SK-N-MC (cell line): Measurements from ENCODE around the gene CHMP2A.
A peak's percentile ranks its signal among the peaks of the same experiment; 100 is the strongest.

ENCODE experiments used
- DNase-seq: peaks from one replicate; pipeline ENCODE4 v3.0.0-alpha.2; 2011; ENCODE audit warnings: low read depth, low spot score
- H3K27ac ChIP-seq: fragments of 200-600 bp; sonication (generic); 2 replicates; pipeline ENCODE4 v1.5.1; 2016; ENCODE audit warnings: mixed run types
- H3K36me3 ChIP-seq: fragments of 200-600 bp; sonication (generic); 2 replicates; pipeline ENCODE4 v1.6.1; 2017; ENCODE audit warnings: antibody characterized with exemption, low read length, mixed read lengths; ENCODE audit not compliant: insufficient read depth
- H3K4me3 ChIP-seq: fragments of 200-600 bp; sonication (generic); 2 replicates; pipeline ENCODE4 v1.5.1; 2016
- H3K9ac ChIP-seq: fragments of 200-600 bp; sonication (generic); 2 replicates; pipeline ENCODE4 v1.8.0; 2017; ENCODE audit warnings: mixed run types, mixed read lengths; ENCODE audit not compliant: insufficient read length
- H3K9me3 ChIP-seq: fragments of 200-600 bp; sonication (generic); 2 replicates; pipeline ENCODE4 v1.6.1; 2017; ENCODE audit warnings: low read depth, mild to moderate bottlenecking, antibody characterized with exemption, low read length, moderate library complexity, mixed read lengths
- EZH2 ChIP-seq: fragments of 200-600 bp; sonication (generic); IDR thresholded peaks from one replicate; pipeline ENCODE4 v1.6.1; 2017; ENCODE audit warnings: antibody characterized with exemption
- FOXP2 ChIP-seq: optimal IDR thresholded peaks from 2 replicates; pipeline ENCODE3; 2011; ENCODE audit warnings: mild to moderate bottlenecking, moderate library complexity; ENCODE audit not compliant: insufficient read depth; ENCODE audit errors: extremely low read length, control extremely low read depth
- POLR2AphosphoS5 ChIP-seq: IDR thresholded peaks from 2 replicates; pipeline ENCODE4 v1.6.1; 2012; ENCODE audit warnings: mild to moderate bottlenecking, low read depth, low read length, borderline replicate concordance

CHMP2A gene

GRCh38 chr19:58557221-58558065 lies 2.5 kb upstream of the CHMP2A start:
- DNase-seq, result no peak
- TF ChIP-seq EZH2 (no peak), FOXP2 (no peak), POLR2AphosphoS5 (no peak)
- peak overlapping the region; percentile 98 for H3K9ac ChIP-seq
- H3K4me3 ChIP-seq, result peak overlapping the region; percentile 93
- no peaks in the 10 kb centered on the region for H3K9me3 ChIP-seq
- peak overlapping the region; percentile 71 for H3K27ac ChIP-seq
- H3K36me3 ChIP-seq, result peaks cover 17% of the 10 kb centered on the region

DNA sequence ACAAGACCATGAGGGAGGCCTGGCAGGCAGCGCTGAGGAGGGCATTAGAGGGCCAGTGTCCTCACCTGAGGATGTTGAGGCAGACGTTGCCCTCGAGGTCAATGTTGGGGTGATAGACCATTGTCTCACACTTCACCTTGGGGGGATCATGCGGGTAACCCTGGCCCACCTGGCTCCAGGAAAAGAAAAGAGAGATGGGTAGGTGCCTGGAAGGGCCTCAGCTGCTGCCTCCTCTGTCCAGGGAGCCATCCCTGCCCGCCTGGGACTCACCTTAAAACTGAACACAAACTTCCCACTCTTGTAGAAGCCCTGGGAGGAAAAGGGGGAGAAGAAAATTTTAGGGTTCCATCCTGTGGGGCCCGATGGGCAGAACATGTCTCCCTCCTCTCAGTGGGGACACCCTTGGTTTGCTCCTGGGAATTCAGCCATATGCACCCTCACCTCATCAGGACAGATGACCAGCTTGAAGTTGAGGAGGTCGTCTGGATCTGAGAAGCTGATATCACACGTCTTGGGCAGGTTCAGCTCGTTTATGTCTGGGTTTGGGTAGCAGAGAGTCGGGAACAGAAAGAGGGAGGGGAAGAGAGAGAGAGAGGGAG lies 1.8 kb upstream of the CHMP2A start:
- Histone ChIP-seq H3K27ac (peak overlapping the region; percentile 39; the same call in 1 of the 2 replicates), H3K4me3 (peak overlapping the region; percentile 93)

GRCh38 chr19:58555920-58556621 lies 1.2 kb upstream of the CHMP2A start:
- Histone ChIP-seq H3K9ac (no peak overlapping the region), H3K36me3 (peaks cover 30% of the 10 kb centered on the region), H3K27ac (no peak overlapping the region; the same call in 1 of the 2 replicates)

More for the DNA sequence above, 1.8 kb upstream of the CHMP2A start:
- no peak for TF ChIP-seq POLR2AphosphoS5
- TF ChIP-seq EZH2, result no peak
- no peak for TF ChIP-seq FOXP2
- Histone ChIP-seq H3K9me3 (no peaks in the 10 kb centered on the region), H3K36me3 (peaks cover 24% of the 10 kb centered on the region), H3K9ac (peak overlapping the region; percentile 98)
- no peak for DNase-seq

GRCh38 chr19:58555369-58555885 lies 522 bp upstream of the CHMP2A start:
- peak overlapping the region; percentile 69 for H3K9ac ChIP-seq
- peak overlapping the region; percentile 98 for H3K27ac ChIP-seq
- H3K36me3 ChIP-seq, result peaks cover 37% of the 10 kb centered on the region
- no peaks in the 10 kb centered on the region for H3K9me3 ChIP-seq
- H3K4me3 ChIP-seq, result peak overlapping the region; percentile 85
- no peak for DNase-seq
- TF ChIP-seq POLR2AphosphoS5 (no peak), EZH2 (no peak), FOXP2 (no peak)

More at GRCh38 chr19:58555920-58556621, 1.2 kb upstream of the CHMP2A start:
- no peaks in the 10 kb centered on the region for H3K9me3 ChIP-seq
- TF ChIP-seq EZH2 (no peak), POLR2AphosphoS5 (no peak), FOXP2 (no peak)
- H3K4me3 ChIP-seq, result no peak overlapping the region
- no peak for DNase-seq

DNA sequence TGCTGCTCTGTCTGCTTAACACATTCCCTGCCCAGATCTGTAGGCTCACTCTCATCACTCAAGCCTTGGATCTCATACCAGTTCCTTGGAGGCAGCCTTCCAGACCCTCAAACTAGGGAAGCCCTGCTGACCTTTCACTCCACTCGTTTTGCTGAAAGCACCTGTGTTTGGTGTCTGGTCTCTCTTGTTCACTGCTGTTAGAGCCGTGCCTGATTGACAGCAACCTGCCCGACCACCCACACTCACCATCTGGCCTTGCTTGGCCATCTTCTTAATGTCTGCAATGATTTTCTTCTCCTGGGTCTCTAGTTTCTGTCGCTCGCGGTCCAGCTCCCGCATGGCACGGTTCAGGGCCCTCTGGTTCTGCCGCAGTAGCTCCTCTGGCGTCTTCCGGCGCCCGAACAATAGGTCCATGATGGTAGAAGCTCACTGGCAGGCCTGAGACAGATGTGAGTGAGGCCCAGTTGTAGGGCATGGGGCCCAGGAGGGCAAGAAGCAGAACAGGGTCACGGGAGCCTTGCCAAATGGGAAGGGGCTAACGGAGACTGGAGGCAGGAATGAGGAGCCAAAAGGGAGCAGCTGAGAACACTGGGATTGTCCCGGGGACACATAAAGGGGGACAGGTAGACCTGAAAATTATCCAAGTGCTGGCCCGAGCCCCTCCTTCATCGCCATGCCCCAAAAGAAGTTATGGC lies 959 bp downstream of the CHMP2A start:
- H3K27ac ChIP-seq, result peak overlapping the region; percentile 98
- TF ChIP-seq FOXP2 (no peak), POLR2AphosphoS5 (no peak)
- DNase-seq, result no peak
- peak overlapping the region; percentile 85 for H3K4me3 ChIP-seq
- peak overlapping the region; percentile 82 for H3K9ac ChIP-seq
- peaks cover 51% of the 10 kb centered on the region for H3K36me3 ChIP-seq
- H3K9me3 ChIP-seq, result no peaks in the 10 kb centered on the region

GRCh38 chr19:58552655-58553054 lies 2.2 kb downstream of the CHMP2A start:
- H3K36me3 ChIP-seq, result peaks cover 64% of the 10 kb centered on the region
- no peak for DNase-seq
- no peaks in the 10 kb centered on the region for H3K9me3 ChIP-seq
- H3K4me3 ChIP-seq, result no peak overlapping the region
- H3K27ac ChIP-seq, result peak overlapping the region; percentile 62; the same call in 1 of the 2 replicates
- TF ChIP-seq EZH2 (no peak), POLR2AphosphoS5 (no peak), FOXP2 (no peak)
- H3K9ac ChIP-seq, result no peak overlapping the region

DNA sequence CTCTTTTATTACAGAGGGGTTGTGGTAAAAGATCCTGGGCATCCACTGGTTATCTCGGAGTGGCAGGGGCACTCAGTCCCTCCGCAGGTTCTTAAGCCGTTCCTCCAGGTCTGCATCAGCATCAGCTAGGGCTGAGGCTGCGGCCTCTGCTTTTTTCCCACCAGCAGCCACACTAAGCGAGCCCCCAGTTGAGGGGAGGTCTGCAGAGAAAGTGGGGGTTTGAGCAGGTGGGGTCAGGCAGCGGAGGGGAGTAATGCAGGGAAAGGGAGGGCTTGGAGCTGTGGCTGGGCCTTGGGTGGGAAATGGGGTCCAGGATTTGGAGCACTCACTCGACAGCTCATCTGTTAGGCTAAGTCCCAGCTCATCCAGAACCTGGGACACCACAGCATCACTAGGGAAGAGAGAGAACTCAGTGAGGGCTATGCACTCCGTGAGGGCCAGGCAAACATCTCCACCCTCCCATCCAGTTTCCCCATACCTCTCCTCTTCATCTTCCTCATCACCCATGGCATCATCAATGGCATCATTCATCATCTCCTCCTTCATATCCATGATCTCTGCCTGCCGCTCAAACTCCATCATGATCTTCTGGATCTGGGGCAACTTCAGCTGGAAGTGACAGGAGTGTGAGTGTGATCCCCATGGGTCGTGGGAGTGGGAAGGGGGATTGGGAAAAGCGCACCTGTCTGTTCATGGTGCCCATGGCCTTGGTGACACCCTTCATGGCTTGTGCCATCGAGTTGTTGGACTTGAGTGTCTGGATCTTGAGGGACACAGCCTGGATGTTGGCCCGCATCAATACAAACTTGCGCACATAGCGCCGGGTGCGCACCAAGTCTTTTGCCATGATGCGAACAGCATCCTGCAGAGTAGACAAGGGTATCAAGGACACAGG lies 3.1 kb downstream of the CHMP2A start:
- Histone ChIP-seq H3K4me3 (no peak overlapping the region), H3K9me3 (no peaks in the 10 kb centered on the region), H3K27ac (peak overlapping the region; percentile 62; the same call in 1 of the 2 replicates), H3K36me3 (peaks cover 71% of the 10 kb centered on the region), H3K9ac (no peak overlapping the region)
- TF ChIP-seq FOXP2 (no peak), POLR2AphosphoS5 (peak; percentile 42; the same call in 1 of the 2 replicates), EZH2 (no peak)
- no peak for DNase-seq

- Histone ChIP-seq H3K9me3 (no peaks in the 10 kb centered on the region), H3K9ac (no peak overlapping the region), H3K36me3 (peaks cover 71% of the 10 kb centered on the region), H3K4me3 (no peak overlapping the region), H3K27ac (no peak overlapping the region)
- DNase-seq, result no peak
- TF ChIP-seq EZH2 (no peak), POLR2AphosphoS5 (no peak; the same call in 1 of the 2 replicates), FOXP2 (no peak)
Observed at GRCh38 chr19:58551123-58551497, 3.8 kb downstream of the CHMP2A start.
